Glomerular endothelial cell (primary cell): ENCODE results near the gene FOXC1. TPM values are rescaled to one million over a fixed set of nuclear protein-coding genes. Genes with fewer than 3 reads are reported as not detected.

Experiments
- total RNA-seq: library from RNA; depleted of rRNA; stranded (reverse); fragments of >200 nt; gene quantifications from 2 replicates; pipeline ENCODE4 v1.2.3, GENCODE V29; 2015

Gene FOXC1
- total RNA-seq, 1 donor from 2014 or later = 7.9 TPM

Other genes starting within 250 kb of the FOXC1 start
- gene FOXF2, start 220.3 kb upstream of the FOXC1 start, total RNA-seq = not detected in 2 replicates